Measurements from ENCODE around the gene KRTCAP2. TPM values are rescaled to one million over a fixed set of nuclear protein-coding genes. Genes with fewer than 3 reads are reported as not detected.

KRTCAP2 gene
- total RNA-seq, 1 donor: 65.6 TPM

- no peak for DNase-seq (ENCODE audit: low read depth)
- TF ChIP-seq CTCF (IDR thresholded peaks at IDR 0.05; ENCODE audit: insufficient read depth, low read depth, low read length): no peak
Observed at GRCh38 chr1:155209312-155209721, 36.2 kb upstream of the KRTCAP2 start.

GRCh38 chr1:155208541-155209311 lies 35.6 kb upstream of the KRTCAP2 start, which contains the start of gene MTX1:
Gene MTX1, plus strand, starts transcription at chr1:155208695. Its CDS starts 110 bp downstream, at chr1:155208805.
- DNase-seq (ENCODE audit: low read depth): peak; percentile 85
- H3K4me3 ChIP-seq (ENCODE audit: low read depth, low read length): peak within 1 kb of the TSS; percentile 93
- TF ChIP-seq CTCF (IDR thresholded peaks at IDR 0.05; ENCODE audit: insufficient read depth, low read depth, low read length): no peak

More at GRCh38 chr1:155209312-155209721, 36.2 kb upstream of the KRTCAP2 start:
- H3K4me3 ChIP-seq (ENCODE audit: low read depth, low read length): peak overlapping the region; percentile 93

- H3K4me3 ChIP-seq (ENCODE audit: low read depth, low read length): peak within 1 kb of the TSS; percentile 93
- TF ChIP-seq CTCF (IDR thresholded peaks at IDR 0.05; ENCODE audit: insufficient read depth, low read depth, low read length): no peak
- no peak for DNase-seq (ENCODE audit: low read depth)
Observed at GRCh38 chr1:155207806-155208540, 34.9 kb upstream of the KRTCAP2 start, which contains the start of gene THBS3. Gene THBS3, minus strand, starts transcription at chr1:155207897. Its CDS starts 21 bp downstream, at chr1:155207876.

- H3K4me3 ChIP-seq (ENCODE audit: low read depth, low read length): peak overlapping the region; percentile 93
- DNase-seq (ENCODE audit: low read depth): peak; percentile 82
Observed at GRCh38 chr1:155206891-155207805, 34.0 kb upstream of the KRTCAP2 start.

GRCh38 chr1:155205969-155206593 lies 33.0 kb upstream of the KRTCAP2 start:
- no peak overlapping the region for H3K4me3 ChIP-seq (ENCODE audit: low read depth, low read length)
- TF ChIP-seq CTCF (IDR thresholded peaks at IDR 0.05; ENCODE audit: insufficient read depth, low read depth, low read length): no peak
- DNase-seq (ENCODE audit: low read depth): no peak

More at GRCh38 chr1:155206891-155207805, 34.0 kb upstream of the KRTCAP2 start:
- peak; percentile 91 for TF ChIP-seq CTCF (IDR thresholded peaks at IDR 0.05; ENCODE audit: insufficient read depth, low read depth, low read length)

GRCh38 chr1:155205035-155205434 lies 31.9 kb upstream of the KRTCAP2 start:
- no peak for DNase-seq (ENCODE audit: low read depth)
- H3K4me3 ChIP-seq (ENCODE audit: low read depth, low read length): no peak overlapping the region
- TF ChIP-seq CTCF (IDR thresholded peaks at IDR 0.05; ENCODE audit: insufficient read depth, low read depth, low read length): no peak
